ENCODE data around the gene RHEBL1. TPM values are rescaled to one million over a fixed set of nuclear protein-coding genes. Genes with fewer than 3 reads are reported as not detected.
A peak's percentile ranks its signal among the peaks of the same experiment; 100 is the strongest.

The RHEBL1 gene
- total RNA-seq, 2 experiments from 2014 or later, result 5.1 to 6.0 TPM

GRCh38 chr12:49057888-49058287 is 11.9 kb downstream of the RHEBL1 start:
- CTCF ChIA-PET, result interaction anchor here (0.8 to 2.0 kb wide), 4 partner anchors 12 to 80 kb away, joined by 3 to 7 read pairs (median 4); partner anchors contain the start of genes RHEBL1 and WNT1
- Histone ChIP-seq H3K27ac (ENCODE audit: low read depth in 1 of 2, low read length in 2 of 2) (peak overlapping the region; percentile 21 to 47), H3K4me1 (ENCODE audit: insufficient read depth, low read length) (peaks cover 63% of the 10 kb centered on the region), H3K9me3 (ENCODE audit: control insufficient read depth in 1 of 2, insufficient read depth in 1 of 2, low read length in 2 of 2) (no peaks in the 10 kb centered on the region), H3K36me3 (ENCODE audit: insufficient read depth, low read length) (peaks cover 24% of the 10 kb centered on the region), H3K4me3 (ENCODE audit: low read length) (peak overlapping the region; percentile 96), H3K27me3 (ENCODE audit: control insufficient read depth in 1 of 2, insufficient read depth in 2 of 2, low read length in 2 of 2) (no peaks in the 10 kb centered on the region)
- TF ChIP-seq CTCF (IDR thresholded peaks at IDR 0.05), result no peak
- H3K9me3 Mint-ChIP-seq, result no peaks in the 10 kb centered on the region
- intact Hi-C loops (cut with DNase I, micrococcal nuclease), result loop anchor here (2.0 kb wide), 2 partner anchors 37 to 39 kb away; partner anchors contain the start of gene PRKAG1 (in 1 of the 2)
- H3K27ac Mint-ChIP-seq, result peak overlapping the region; percentile 55
- peaks cover 65% of the 10 kb centered on the region for H3K4me1 Mint-ChIP-seq (ENCODE audit: low read depth)
- DNase-seq, result peak in 1 of 14 experiments; percentile 35
- peaks cover 56% of the 10 kb centered on the region for H3K36me3 Mint-ChIP-seq (ENCODE audit: low read depth)
- no peaks in the 10 kb centered on the region for H3K27me3 Mint-ChIP-seq
- H3K4me3 Mint-ChIP-seq, result peak overlapping the region; percentile 92
- ATAC-seq (ENCODE audit: poor library complexity), result no peak
- POLR2A ChIA-PET, result interaction anchor here (1.1 to 3.4 kb wide), 3 partner anchors 12 to 130 kb away, joined by 3 to 28 read pairs (median 4); partner anchors contain the start of genes RHEBL1 and TUBA1B

DNA sequence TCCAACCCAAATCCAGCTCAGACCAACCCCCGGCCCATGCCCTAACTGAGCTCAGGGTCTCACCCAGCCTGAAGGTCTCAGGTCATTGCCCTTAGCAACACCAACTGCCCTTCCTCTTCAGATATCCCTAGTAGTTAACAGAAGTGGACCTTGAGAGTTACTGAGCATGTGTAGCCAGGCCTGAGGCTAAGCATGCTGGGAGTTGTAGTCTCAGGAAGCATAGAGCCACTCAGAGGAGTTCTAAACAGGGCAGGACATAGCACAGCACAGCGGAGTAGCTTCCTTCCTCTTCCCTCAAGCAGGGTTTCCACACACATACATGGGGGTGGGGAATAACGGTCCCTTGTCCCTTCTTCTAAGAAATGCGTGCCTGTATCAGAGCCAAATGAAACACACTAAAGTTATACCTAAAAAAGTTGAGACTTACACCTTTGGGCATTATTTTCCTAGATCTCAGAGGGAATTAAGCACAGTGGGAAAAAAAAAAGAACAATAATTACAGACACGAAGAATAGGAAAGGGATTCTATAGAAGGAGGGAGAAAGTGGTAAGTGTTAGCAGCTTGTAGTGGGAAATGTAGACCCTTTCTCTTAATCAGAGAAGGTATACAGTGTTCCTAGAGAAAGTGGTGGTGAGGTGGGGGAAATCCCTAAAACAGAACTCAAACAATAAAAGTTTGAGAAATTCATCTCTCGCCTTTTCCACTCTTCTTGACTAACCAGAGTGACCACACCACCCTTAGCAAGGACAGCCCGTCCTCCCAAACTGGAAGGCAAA is 13.6 kb downstream of the RHEBL1 start:
- H3K4me1 Mint-ChIP-seq (ENCODE audit: low read depth), result peaks cover 62% of the 10 kb centered on the region
- CTCF ChIA-PET, result interaction anchor here (1.3 to 2.1 kb wide), 4 partner anchors 8 to 74 kb away, joined by 4 to 9 read pairs (median 6); no protein-coding TSS in a partner anchor

More for the DNA sequence above, 13.6 kb downstream of the RHEBL1 start:
- no peaks in the 10 kb centered on the region for H3K9me3 ChIP-seq (ENCODE audit: control insufficient read depth in 1 of 2, insufficient read depth in 1 of 2, low read length in 2 of 2)
- H3K27me3 ChIP-seq (ENCODE audit: control insufficient read depth in 1 of 2, insufficient read depth in 2 of 2, low read length in 2 of 2), result no peaks in the 10 kb centered on the region
- H3K4me1 ChIP-seq (ENCODE audit: insufficient read depth, low read length), result peaks cover 60% of the 10 kb centered on the region
- Mint-ChIP-seq H3K27ac (peak overlapping the region; percentile 55), H3K4me3 (peak overlapping the region; percentile 92), H3K9me3 (no peaks in the 10 kb centered on the region), H3K36me3 (ENCODE audit: low read depth) (peaks cover 70% of the 10 kb centered on the region), H3K27me3 (no peaks in the 10 kb centered on the region)
- H3K36me3 ChIP-seq (ENCODE audit: insufficient read depth, low read length), result peaks cover 42% of the 10 kb centered on the region
- intact Hi-C loops (cut with DNase I, micrococcal nuclease), result loop anchor here (2.0 kb wide), 2 partner anchors 35 to 37 kb away; partner anchors contain the start of gene PRKAG1 (in 1 of the 2)
- H3K27ac ChIP-seq (ENCODE audit: low read depth in 1 of 2, low read length in 2 of 2), result peak overlapping the region; percentile 25 to 36
- TF ChIP-seq CTCF (IDR thresholded peaks at IDR 0.05), result no peak
- DNase-seq (peak; percentile 11 to 85 (median 42)), ATAC-seq (ENCODE audit: poor library complexity) (peak; percentile 72)
- POLR2A ChIA-PET, result interaction anchor here (0.5 to 1.6 kb wide), 7 partner anchors 14 to 204 kb away, joined by 3 to 10 read pairs (median 4); partner anchors contain the start of genes ARF3, DDX23, RHEBL1 and TUBA1A
- peak overlapping the region; percentile 2 for H3K4me3 ChIP-seq (ENCODE audit: low read length)
